HEK293 (cell line): ENCODE data around the gene CCT6B.

Experiments used
- CTCF ChIA-PET: fragments of 350-600 bp; formaldehyde crosslinking; extraction: SDS; loops from one replicate; lab custom pipeline; 2021; ENCODE audit warnings: antibody characterized with exemption; lab: Yijun Ruan, JAX
- POLR2A ChIA-PET: fragments of 300-600 bp; formaldehyde crosslinking; extraction: SDS; loops from one replicate; lab custom pipeline; 2020; ENCODE audit warnings: antibody characterized with exemption, inconsistent platforms; lab: Yijun Ruan, JAX
- H3K27ac ChIP-seq: fragments of 200-500 bp; sonication (Bioruptor generic); 2 replicates; pipeline ENCODE4 v1.5.1; 2014; ENCODE audit warnings: low read depth, low read length, control low read depth, inconsistent platforms; ENCODE audit errors: extremely low read depth
- H3K36me3 ChIP-seq, 2 experiments: fragments of 200-500 bp in 1 of 2; sonication (Bioruptor generic) in 1 of 2; 1 replicate in 1 of 2; 2 replicates in 1 of 2; pipeline ENCODE4 v1.5.1; 2014 to 2017; ENCODE audit warnings: inconsistent platforms in 2 of 2, low read length in 2 of 2; ENCODE audit not compliant: control insufficient read depth in 2 of 2, insufficient read depth in 1 of 2
- H3K4me1 ChIP-seq: fragments of 200-500 bp; sonication (Bioruptor generic); 2 replicates; pipeline ENCODE4 v1.5.1; 2014; ENCODE audit warnings: mild to moderate bottlenecking, low read length, inconsistent platforms; ENCODE audit not compliant: control insufficient read depth, insufficient read depth
- H3K4me3 ChIP-seq: 2 replicates; pipeline ENCODE4 v1.5.1; 2011; ENCODE audit warnings: low read depth, mild to moderate bottlenecking, control low read depth, low read length, moderate library complexity
- H3K9me3 ChIP-seq: fragments of 200-500 bp; sonication (Bioruptor generic); 2 replicates; pipeline ENCODE4 v1.5.1; 2014; ENCODE audit warnings: low read depth, low read length, inconsistent platforms; ENCODE audit not compliant: control insufficient read depth, insufficient read depth
- CTCF ChIP-seq: fragments of 450-650 bp; formaldehyde crosslinking; IDR thresholded peaks from 2 replicates; pipeline ENCODE4 v1.5.1; 2016; ENCODE audit warnings: missing biosample characterization, missing genetic modification characterization
- HIC1 ChIP-seq: fragments of 450-650 bp; formaldehyde crosslinking; IDR thresholded peaks from 2 replicates; pipeline ENCODE4 v1.5.1; 2016; ENCODE audit warnings: missing biosample characterization, missing genetic modification characterization
- MEIS1 ChIP-seq: sonication (generic); formaldehyde crosslinking; IDR thresholded peaks from 2 replicates; pipeline ENCODE4 v1.8.1; 2022; ENCODE audit warnings: missing genetic modification reagents, mild to moderate bottlenecking, borderline replicate concordance
- ZBTB11 ChIP-seq: fragments of 450-650 bp; formaldehyde crosslinking; conservative IDR thresholded peaks from 2 replicates; pipeline ENCODE4 v1.5.1; 2016; ENCODE audit warnings: low read depth, missing biosample characterization, missing genetic modification characterization
- ZBTB48 ChIP-seq: fragments of 450-650 bp; formaldehyde crosslinking; IDR thresholded peaks from 2 replicates; pipeline ENCODE4 v1.5.1; 2016; ENCODE audit warnings: missing biosample characterization, missing genetic modification characterization
- ZFP41 ChIP-seq: fragments of 450-650 bp; formaldehyde crosslinking; IDR thresholded peaks from 2 replicates; pipeline ENCODE4 v1.5.1; 2016; ENCODE audit warnings: missing biosample characterization, missing genetic modification characterization, borderline replicate concordance
- ZNF23 ChIP-seq: fragments of 450-650 bp; formaldehyde crosslinking; IDR thresholded peaks from 2 replicates; pipeline ENCODE4 v1.5.1; 2016; ENCODE audit warnings: missing biosample characterization, missing genetic modification characterization, borderline replicate concordance
- ZNF311 ChIP-seq: fragments of 450-650 bp; formaldehyde crosslinking; IDR thresholded peaks from 2 replicates; pipeline ENCODE4 v1.5.1; 2017; ENCODE audit warnings: missing biosample characterization, missing genetic modification characterization, borderline replicate concordance
- ZNF473 ChIP-seq: fragments of 450-650 bp; formaldehyde crosslinking; IDR thresholded peaks from 2 replicates; pipeline ENCODE4 v1.5.1; 2017; ENCODE audit warnings: missing biosample characterization, missing genetic modification characterization
- ZNF580 ChIP-seq: fragments of 450-650 bp; formaldehyde crosslinking; IDR thresholded peaks from 2 replicates; pipeline ENCODE4 v1.5.1; 2016; ENCODE audit warnings: missing biosample characterization, missing genetic modification characterization
- ZSCAN30 ChIP-seq: fragments of 450-650 bp; IDR thresholded peaks from 2 replicates; pipeline ENCODE4 v1.5.1; 2018; ENCODE audit warnings: missing biosample characterization, mild to moderate bottlenecking, missing genetic modification characterization, moderate library complexity
- TF ChIP-seq, protein P1 (sequence below): fragments of 450-650 bp; formaldehyde crosslinking; IDR thresholded peaks from 2 replicates; pipeline ENCODE4 v1.5.1; 2016; ENCODE audit warnings: missing biosample characterization, missing genetic modification characterization
- TF ChIP-seq, protein P2 (sequence below): fragments of 450-650 bp; formaldehyde crosslinking; IDR thresholded peaks from 2 replicates; pipeline ENCODE4 v1.5.1; 2016; ENCODE audit warnings: missing biosample characterization, missing genetic modification characterization
- TF ChIP-seq, protein P3 (sequence below): fragments of 450-650 bp; formaldehyde crosslinking; IDR thresholded peaks from 2 replicates; pipeline ENCODE4 v1.5.1; 2016; ENCODE audit warnings: missing biosample characterization, missing genetic modification characterization, borderline replicate concordance

CCT6B gene

GRCh38 chr17:34979650-34980352 is 18.5 kb upstream of the CCT6B start (continued):
- TF ChIP-seq ZNF580 (tag by site-specific recombination) = no peak
- TF ChIP-seq ZBTB48 (tag by site-specific recombination) = no peak
- TF ChIP-seq ZBTB11 = 0 out of 2 replicates have a peak, but pooled peaks have one; percentile 15
- TF ChIP-seq ZNF311 = no peak
- TF ChIP-seq, protein P1, sequence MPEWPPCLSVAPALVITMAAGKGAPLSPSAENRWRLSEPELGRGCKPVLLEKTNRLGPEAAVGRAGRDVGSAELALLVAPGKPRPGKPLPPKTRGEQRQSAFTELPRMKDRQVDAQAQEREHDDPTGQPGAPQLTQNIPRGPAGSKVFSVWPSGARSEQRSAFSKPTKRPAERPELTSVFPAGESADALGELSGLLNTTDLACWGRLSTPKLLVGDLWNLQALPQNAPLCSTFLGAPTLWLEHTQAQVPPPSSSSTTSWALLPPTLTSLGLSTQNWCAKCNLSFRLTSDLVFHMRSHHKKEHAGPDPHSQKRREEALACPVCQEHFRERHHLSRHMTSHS (tag by site-specific recombination) = no peak
- no peak for TF ChIP-seq ZFP41 (tag by site-specific recombination)

DNA sequence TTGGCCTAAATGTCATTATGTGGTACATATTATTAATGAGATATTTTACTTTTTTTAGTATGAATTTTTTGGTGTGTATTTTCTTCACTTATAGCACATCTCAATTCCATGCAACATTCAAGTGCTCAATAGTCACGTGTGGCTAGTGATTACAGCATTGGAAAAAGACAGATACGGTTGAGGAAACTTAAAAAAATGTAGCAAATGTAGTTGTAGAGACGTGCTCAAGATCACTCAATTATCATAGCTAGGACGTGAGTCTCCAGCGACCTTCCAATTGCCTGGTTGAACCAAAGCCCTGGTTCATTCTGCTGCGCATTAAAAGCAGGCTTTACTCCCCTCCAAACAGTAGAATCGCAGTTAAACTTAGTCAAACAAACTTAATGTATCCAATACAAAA is 17.9 kb upstream of the CCT6B start:
- Histone ChIP-seq H3K27ac (no peak overlapping the region), H3K4me3 (no peak overlapping the region), H3K4me1 (peaks cover 10% of the 10 kb centered on the region), H3K36me3 (peaks cover 13% of the 10 kb centered on the region in 2 experiments), H3K9me3 (no peaks in the 10 kb centered on the region)
- TF ChIP-seq MEIS1 (no peak), ZNF473 (tag by site-specific recombination) (no peak), CTCF (no peak), HIC1 (tag by site-specific recombination) (no peak), ZNF23 (no peak), ZSCAN30 (tag by site-specific recombination) (no peak)
- TF ChIP-seq, protein P2, sequence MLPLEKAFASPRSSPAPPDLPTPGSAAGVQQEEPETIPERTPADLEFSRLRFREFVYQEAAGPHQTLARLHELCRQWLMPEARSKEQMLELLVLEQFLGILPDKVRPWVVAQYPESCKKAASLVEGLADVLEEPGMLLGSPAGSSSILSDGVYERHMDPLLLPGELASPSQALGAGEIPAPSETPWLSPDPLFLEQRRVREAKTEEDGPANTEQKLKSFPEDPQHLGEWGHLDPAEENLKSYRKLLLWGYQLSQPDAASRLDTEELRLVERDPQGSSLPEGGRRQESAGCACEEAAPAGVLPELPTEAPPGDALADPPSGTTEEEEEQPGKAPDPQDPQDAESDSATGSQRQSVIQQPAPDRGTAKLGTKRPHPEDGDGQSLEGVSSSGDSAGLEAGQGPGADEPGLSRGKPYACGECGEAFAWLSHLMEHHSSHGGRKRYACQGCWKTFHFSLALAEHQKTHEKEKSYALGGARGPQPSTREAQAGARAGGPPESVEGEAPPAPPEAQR (tag by site-specific recombination) = no peak
- TF ChIP-seq, protein P3, sequence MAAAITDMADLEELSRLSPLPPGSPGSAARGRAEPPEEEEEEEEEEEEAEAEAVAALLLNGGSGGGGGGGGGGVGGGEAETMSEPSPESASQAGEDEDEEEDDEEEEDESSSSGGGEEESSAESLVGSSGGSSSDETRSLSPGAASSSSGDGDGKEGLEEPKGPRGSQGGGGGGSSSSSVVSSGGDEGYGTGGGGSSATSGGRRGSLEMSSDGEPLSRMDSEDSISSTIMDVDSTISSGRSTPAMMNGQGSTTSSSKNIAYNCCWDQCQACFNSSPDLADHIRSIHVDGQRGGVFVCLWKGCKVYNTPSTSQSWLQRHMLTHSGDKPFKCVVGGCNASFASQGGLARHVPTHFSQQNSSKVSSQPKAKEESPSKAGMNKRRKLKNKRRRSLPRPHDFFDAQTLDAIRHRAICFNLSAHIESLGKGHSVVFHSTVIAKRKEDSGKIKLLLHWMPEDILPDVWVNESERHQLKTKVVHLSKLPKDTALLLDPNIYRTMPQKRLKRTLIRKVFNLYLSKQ (tag by site-specific recombination) = no peak
- TF ChIP-seq, protein P1 (tag by site-specific recombination) = no peak
- ChIA-PET POLR2A (interaction anchor here (0.6 kb wide), 1 partner anchor 15 kb away, joined by 3 read pairs; no protein-coding TSS in a partner anchor), CTCF (interaction anchor here (0.7 to 1.5 kb wide), 3 partner anchors 19 to 437 kb away, joined by 3 to 5 read pairs (median 3); no protein-coding TSS in a partner anchor)
